Measurements from ENCODE around the gene EDC3. TPM values are rescaled to one million over a fixed set of nuclear protein-coding genes. Genes with fewer than 3 reads are reported as not detected.

Gene EDC3
- total RNA-seq, 1 donor from 2014 or later: 27.2 TPM

GRCh38 chr15:74585191-74585590 is 110.6 kb downstream of the EDC3 start:
- DNase-seq (ENCODE audit: low spot score): no peak

- no peak for DNase-seq (ENCODE audit: low spot score)
Measured at GRCh38 chr15:74584779-74585178, 111.0 kb downstream of the EDC3 start.

GRCh38 chr15:74584204-74584603 is 111.6 kb downstream of the EDC3 start:
- DNase-seq (ENCODE audit: low spot score): no peak

Other genes with a start within 250 kb of the EDC3 start
- 32.4 TPM for gene UBL7, start 234.9 kb downstream of the EDC3 start, total RNA-seq
- 5.8 TPM for gene ARID3B, start 154.8 kb downstream of the EDC3 start, total RNA-seq
- gene CLK3, start 80.2 kb downstream of the EDC3 start, total RNA-seq: 51.4 TPM
- 65.0 TPM for gene CYP1A1, start 29.5 kb upstream of the EDC3 start, total RNA-seq
- not detected for gene CYP1A2, start 52.8 kb upstream of the EDC3 start, total RNA-seq
- 46.9 TPM for gene CSK, start 86.1 kb upstream of the EDC3 start, total RNA-seq
- not detected for gene LMAN1L, start 116.8 kb upstream of the EDC3 start, total RNA-seq
- not detected for gene CPLX3, start 130.6 kb upstream of the EDC3 start, total RNA-seq
- gene ULK3, start 147.1 kb upstream of the EDC3 start, total RNA-seq: 31.5 TPM
- 108 TPM for gene SCAMP2, start 177.3 kb upstream of the EDC3 start, total RNA-seq
- gene MPI, start 194.0 kb upstream of the EDC3 start, total RNA-seq: 32.2 TPM
- gene FAM219B, start 210.8 kb upstream of the EDC3 start, total RNA-seq: 91.4 TPM
- 175 TPM for gene COX5A, start 242.0 kb upstream of the EDC3 start, total RNA-seq